Mucosa of descending colon (tissue), 3 donors: Measurements from ENCODE around the gene MAPK8IP2. TPM values are rescaled to one million over a fixed set of nuclear protein-coding genes. Genes with fewer than 3 reads are reported as not detected.
A peak's percentile ranks its signal among the peaks of the same experiment; 100 is the strongest.
"Not testable (repeated sequence)": the region's sequence is repeated elsewhere in the genome, so short reads cannot be mapped to it uniquely, and the experiment has no call there.

Experiments
- ATAC-seq: fragments of 200-7000 bp; cut with Tn5 transposase; one replicate; pipeline ENCODE4 v1.9.1; 2020; ENCODE audit warnings: mild to moderate bottlenecking, moderate library complexity
- DNase-seq, 3 donors: peaks; one replicate each; pipeline ENCODE4 v3.0.0-alpha.2; 2020
- H3K36me3 ChIP-seq: fragments of 200-600 bp; one replicate; pipeline ENCODE4 v1.8.0; 2021; ENCODE audit warnings: low read depth, mild to moderate bottlenecking
- H3K4me1 ChIP-seq: fragments of 200-600 bp; one replicate; pipeline ENCODE4 v1.8.0; 2021; ENCODE audit warnings: low read depth, mild to moderate bottlenecking
- H3K4me3 ChIP-seq: fragments of 200-600 bp; one replicate; pipeline ENCODE4 v1.8.0; 2021; ENCODE audit warnings: mild to moderate bottlenecking
- H3K9me3 ChIP-seq: fragments of 200-600 bp; one replicate; pipeline ENCODE4 v1.8.0; 2021; ENCODE audit warnings: mild to moderate bottlenecking
- CTCF ChIP-seq: fragments of 200-600 bp; IDR thresholded peaks from one replicate; pipeline ENCODE4 v1.8.0; 2022; ENCODE audit warnings: antibody characterized with exemption, mild to moderate bottlenecking
- intact Hi-C, 2 donors: fragments of 100-400 bp; cut with DNase I in 1 of 2; cut with micrococcal nuclease in 1 of 2; formaldehyde crosslinking; loops; one replicate each; pipeline versions ENCODE4 v1.11.0 to v1.11.1; 2022; cut with DNase I, micrococcal nuclease
- total RNA-seq, 3 donors: library from RNA; stranded (reverse); fragmentation: NEBNext Ultra II Directional in 2 of 3; extraction: Animal tissue kit (Norgen Biotek cat#: 25700) in 2 of 3; gene quantifications; one replicate each; pipeline versions ENCODE4 v1.2.1 to v1.2.4, GENCODE V29; 2021 to 2023
- donor health status: DM: no; HTN: no; CAD: no; lungs with moderate emphysema.
- donor health status: DM: no; HTN: no; CAD: no.
- donor health status: DM: no; HTN: yes; CAD: no.

MAPK8IP2 gene
- total RNA-seq, 3 donors from 2014 or later, result 0.63 to 4.2 (median 0.64) TPM

- ATAC-seq, result peak; percentile 96
- no peaks in the 10 kb centered on the region for H3K36me3 ChIP-seq
- TF ChIP-seq CTCF, result no peak
- peaks cover 10% of the 10 kb centered on the region for H3K4me1 ChIP-seq
- intact Hi-C loops, result no loop called here
- H3K4me3 ChIP-seq, result no peak overlapping the region
- DNase-seq, result peak; percentile 91 to 93 (median 91)
- no peaks in the 10 kb centered on the region for H3K9me3 ChIP-seq
Observed at GRCh38 chr22:50613291-50613981, 12.8 kb downstream of the MAPK8IP2 start.

- ATAC-seq, intact Hi-C loops, DNase-seq, H3K4me3 ChIP-seq, H3K9me3 ChIP-seq, H3K36me3 ChIP-seq: not testable (repeated sequence)
- H3K4me1 ChIP-seq, result peaks cover 10% of the 10 kb centered on the region
Observed at GRCh38 chr22:50614296-50614695, 13.7 kb downstream of the MAPK8IP2 start.

- Histone ChIP-seq H3K4me3 (no peak overlapping the region), H3K4me1 (peaks cover 18% of the 10 kb centered on the region), H3K36me3 (no peaks in the 10 kb centered on the region), H3K9me3 (no peaks in the 10 kb centered on the region)
- peak; percentile 58 to 95 (median 77) for DNase-seq
- intact Hi-C loops, result loop anchor here in 1 of 2 donors (5.0 kb wide), 1 partner anchor 93 kb away; the partner anchor contains the start of gene SCO2
- peak; percentile 10 for ATAC-seq
- peak; percentile 43 for TF ChIP-seq CTCF
Observed at GRCh38 chr22:50620593-50621355, 20.2 kb downstream of the MAPK8IP2 start.

GRCh38 chr22:50621356-50621880 lies 20.8 kb downstream of the MAPK8IP2 start:
- DNase-seq (peak in 2 of 3 donors; percentile 47 to 53), ATAC-seq (peak; percentile 20)
- TF ChIP-seq CTCF, result no peak
- Histone ChIP-seq H3K4me3 (no peak overlapping the region), H3K36me3 (no peaks in the 10 kb centered on the region), H3K9me3 (no peaks in the 10 kb centered on the region), H3K4me1 (peaks cover 18% of the 10 kb centered on the region)
- intact Hi-C loops, result loop anchor here in 1 of 2 donors (5.0 kb wide), 1 partner anchor 94 kb away; the partner anchor contains the start of gene SCO2

- intact Hi-C loops, result loop anchor here in 1 of 2 donors (5.0 kb wide), 1 partner anchor 95 kb away; the partner anchor contains the start of gene SCO2
- Histone ChIP-seq H3K4me1 (peaks cover 22% of the 10 kb centered on the region), H3K4me3 (no peak overlapping the region), H3K36me3 (no peaks in the 10 kb centered on the region), H3K9me3 (no peaks in the 10 kb centered on the region)
- DNase-seq (peak; percentile 71 to 75 (median 75)), ATAC-seq (peak; percentile 30)
- TF ChIP-seq CTCF, result no peak
Observed at GRCh38 chr22:50621948-50622722, 21.5 kb downstream of the MAPK8IP2 start.
